GM23338 (cell line): ENCODE results near the gene PCNT. TPM values are rescaled to one million over a fixed set of nuclear protein-coding genes. Genes with fewer than 3 reads are reported as not detected.

Experiments used
- ATAC-seq: fragments of 200-7000 bp; cut with Tn5 transposase; 3 replicates; pipeline ENCODE4 v1.9.1; 2020
- DNase-seq: peaks from one replicate; pipeline ENCODE4 v3.0.0-alpha.2; 2015; ENCODE audit warnings: low spot score
- H2AFZ ChIP-seq: fragments of 200-600 bp; sonication (generic); 2 replicates; pipeline ENCODE4 v1.8.0; 2016; ENCODE audit warnings: antibody characterized with exemption, mild to moderate bottlenecking, moderate library complexity
- H3F3A ChIP-seq: fragments of 200-600 bp; sonication (generic); replicated peaks from 2 replicates; pipeline ENCODE4 v1.8.0; 2017; ENCODE audit warnings: antibody characterized with exemption, mixed run types, low read depth
- H3K27ac ChIP-seq: fragments of 200-600 bp; sonication (generic); 2 replicates; pipeline ENCODE4 v1.6.1; 2016; ENCODE audit warnings: low read depth
- H3K27me3 ChIP-seq: fragments of 200-600 bp; sonication (generic); 2 replicates; pipeline ENCODE4 v1.8.0; 2016; ENCODE audit warnings: mild to moderate bottlenecking, mixed run types, moderate library complexity; ENCODE audit not compliant: insufficient read depth
- H3K36me3 ChIP-seq: fragments of 200-600 bp; sonication (generic); 2 replicates; pipeline ENCODE4 v1.8.0; 2016; ENCODE audit warnings: mild to moderate bottlenecking; ENCODE audit not compliant: insufficient read depth
- H3K4me1 ChIP-seq: fragments of 200-600 bp; sonication (generic); 2 replicates; pipeline ENCODE4 v1.8.0; 2016; ENCODE audit warnings: mild to moderate bottlenecking, moderate library complexity; ENCODE audit not compliant: insufficient read depth
- H3K4me2 ChIP-seq: fragments of 200-600 bp; sonication (generic); 2 replicates; pipeline ENCODE4 v1.7.1; 2017; ENCODE audit warnings: mixed run types
- H3K4me3 ChIP-seq: fragments of 200-600 bp; sonication (generic); 2 replicates; pipeline ENCODE4 v1.6.1; 2016; ENCODE audit warnings: mixed run types
- H3K79me2 ChIP-seq: fragments of 200-600 bp; sonication (generic); replicated peaks from 2 replicates; pipeline ENCODE4 v1.8.0; 2017; ENCODE audit warnings: mild to moderate bottlenecking; ENCODE audit not compliant: insufficient read depth
- H3K9me2 ChIP-seq: fragments of 200-600 bp; sonication (generic); 2 replicates; pipeline ENCODE4 v1.8.0; 2017; ENCODE audit not compliant: insufficient read depth
- H4K20me1 ChIP-seq: fragments of 200-600 bp; sonication (generic); replicated peaks from 2 replicates; pipeline ENCODE4 v1.8.0; 2017; ENCODE audit warnings: mild to moderate bottlenecking; ENCODE audit not compliant: insufficient read depth
- H3K27ac Mint-ChIP-seq: 2 replicates; pipeline ENCODE4 v1.8.0; 2020; ENCODE audit warnings: inconsistent platforms, mild to moderate bottlenecking, moderate library complexity, mixed read lengths
- H3K27me3 Mint-ChIP-seq: 3 replicates; pipeline ENCODE4 v1.8.0; 2022; ENCODE audit warnings: low read depth, mild to moderate bottlenecking, moderate library complexity, mixed read lengths, inconsistent platforms; ENCODE audit not compliant: insufficient read depth, poor library complexity
- H3K36me3 Mint-ChIP-seq: 3 replicates; pipeline ENCODE4 v1.8.0; 2021; ENCODE audit warnings: low read depth, mild to moderate bottlenecking, inconsistent platforms, moderate library complexity, mixed read lengths
- H3K4me1 Mint-ChIP-seq: 3 replicates; pipeline ENCODE4 v1.8.0; 2020; ENCODE audit warnings: mild to moderate bottlenecking, inconsistent platforms, mixed read lengths
- H3K4me3 Mint-ChIP-seq: 3 replicates; pipeline ENCODE4 v1.8.0; 2021; ENCODE audit warnings: moderate library complexity, mild to moderate bottlenecking, inconsistent platforms, mixed read lengths
- H3K9me3 Mint-ChIP-seq: 3 replicates; pipeline ENCODE4 v1.8.0; 2020; ENCODE audit warnings: moderate library complexity, mild to moderate bottlenecking, inconsistent platforms, mixed read lengths
- CREB1 ChIP-seq: fragments of 250-450 bp; sonication (Bioruptor Pico); IDR thresholded peaks from 2 replicates; pipeline ENCODE4 v1.5.0; 2020; ENCODE audit warnings: low read depth, mild to moderate bottlenecking, moderate library complexity
- EZH2 ChIP-seq: fragments of 200-600 bp; sonication (generic); IDR thresholded peaks from one replicate; pipeline ENCODE4 v1.8.0; 2017; ENCODE audit warnings: antibody characterized with exemption, mild to moderate bottlenecking, low read depth; ENCODE audit not compliant: unreplicated experiment
- EZH2phosphoT487 ChIP-seq: fragments of 200-600 bp; sonication (generic); IDR thresholded peaks from one replicate; pipeline ENCODE4 v1.8.1; 2018; ENCODE audit warnings: antibody characterized with exemption; ENCODE audit not compliant: unreplicated experiment
- JUNB ChIP-seq: IDR thresholded peaks from one replicate; pipeline ENCODE4 v1.6.1; 2016; ENCODE audit warnings: antibody characterized with exemption; ENCODE audit not compliant: unreplicated experiment
- NANOG ChIP-seq: IDR thresholded peaks from 2 replicates; pipeline ENCODE4 v1.6.1; 2016; ENCODE audit warnings: antibody characterized with exemption, borderline replicate concordance
- POLR2AphosphoS5 ChIP-seq: IDR thresholded peaks from 2 replicates; pipeline ENCODE4 v1.6.1; 2016; ENCODE audit warnings: antibody characterized with exemption, low read depth
- STAT1 ChIP-seq: IDR thresholded peaks from one replicate; pipeline ENCODE4 v1.6.1; 2016; ENCODE audit warnings: antibody characterized with exemption; ENCODE audit not compliant: unreplicated experiment
- ZNF114 ChIP-seq: fragments of 250-450 bp; sonication (Bioruptor Pico); IDR thresholded peaks from 2 replicates; pipeline ENCODE4 v1.5.0; 2020; ENCODE audit warnings: mild to moderate bottlenecking, moderate library complexity
- ZNF331 ChIP-seq: fragments of 250-450 bp; sonication (Bioruptor Pico); IDR thresholded peaks from 2 replicates; pipeline ENCODE4 v1.5.0; 2020; ENCODE audit warnings: low read depth, mild to moderate bottlenecking, moderate library complexity
- polyA plus RNA-seq: library from polyadenylated mRNA; unstranded; fragments of >200 nt; fragmentation: Nextera tagmentation; extraction: Ambion mirVana; gene quantifications from 2 replicates; pipeline ENCODE4 v1.2.1, GENCODE V29; 2016
- total RNA-seq: library from RNA; depleted of rRNA; stranded (reverse); fragments of >200 nt; shearing (Covaris generic); gene quantifications from 2 replicates; pipeline ENCODE4 v1.2.3, GENCODE V29; 2014
- TF ChIP-seq, protein P1 (sequence below): IDR thresholded peaks from one replicate; pipeline ENCODE4 v1.6.1; 2018; ENCODE audit warnings: antibody characterized with exemption; ENCODE audit not compliant: unreplicated experiment
- TF ChIP-seq, protein P2 (sequence below): IDR thresholded peaks from 2 replicates; pipeline ENCODE4 v1.6.1; 2016; ENCODE audit warnings: antibody characterized with exemption
- TF ChIP-seq, protein P3 (sequence below): fragments of 250-450 bp; sonication (Bioruptor Pico); IDR thresholded peaks from 2 replicates; pipeline ENCODE4 v1.5.0; 2020; ENCODE audit warnings: mild to moderate bottlenecking, moderate library complexity
- TF ChIP-seq, protein P4 (sequence below), 2 experiments: fragments of 200-600 bp in 1 of 2; sonication (generic) in 1 of 2; conservative IDR thresholded peaks; 2 replicates each; pipeline versions ENCODE4 v1.5.1 to v1.6.1; 2016 to 2017; ENCODE audit warnings: antibody characterized with exemption in 2 of 2, low read depth in 2 of 2, mild to moderate bottlenecking in 2 of 2, moderate library complexity in 1 of 2

PCNT gene
- total and polyA plus RNA-seq, 2 experiments from 2014 or later = 39.6 to 46.1 TPM

DNA sequence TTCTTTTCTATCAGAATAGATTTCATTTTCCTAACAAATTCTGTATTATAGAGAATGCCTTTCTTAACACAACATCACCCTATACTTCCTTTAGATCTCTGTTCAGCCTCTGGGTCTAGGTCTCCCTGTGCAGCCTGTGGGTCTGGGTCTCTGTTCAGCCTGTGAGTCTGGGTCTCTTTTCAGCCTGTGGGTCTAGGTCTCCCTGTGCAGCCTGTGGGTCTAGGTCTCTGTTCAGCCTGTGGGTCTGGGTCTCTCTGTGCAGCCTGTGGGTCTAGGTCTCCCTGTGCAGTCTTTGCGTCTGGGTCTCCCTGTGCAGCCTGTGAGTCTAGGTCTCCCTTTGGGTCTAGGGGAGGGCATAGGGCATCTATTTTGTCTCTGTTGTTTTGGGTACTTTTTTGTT lies 75.2 kb downstream of the PCNT start:
- Histone ChIP-seq H4K20me1 (no peaks in the 10 kb centered on the region), H3K27ac (no peak overlapping the region), H3K4me3 (no peak overlapping the region), H3K9me2 (no peaks in the 10 kb centered on the region), H2AFZ (no peak overlapping the region), H3K4me2 (no peak overlapping the region), H3K4me1 (no peaks in the 10 kb centered on the region), H3K27me3 (no peaks in the 10 kb centered on the region), H3F3A (no peaks in the 10 kb centered on the region), H3K79me2 (no peaks in the 10 kb centered on the region), H3K36me3 (peaks cover 8% of the 10 kb centered on the region)
- Mint-ChIP-seq H3K36me3 (peaks cover 55% of the 10 kb centered on the region), H3K27ac (no peak overlapping the region), H3K9me3 (no peaks in the 10 kb centered on the region; the same call in 2 of the 3 replicates), H3K4me3 (no peak overlapping the region), H3K27me3 (peaks cover 4% of the 10 kb centered on the region), H3K4me1 (no peaks in the 10 kb centered on the region)
- no peak for TF ChIP-seq CREB1 (CRISPR knock-in tag)
- no peak for TF ChIP-seq STAT1
- TF ChIP-seq, protein P1, sequence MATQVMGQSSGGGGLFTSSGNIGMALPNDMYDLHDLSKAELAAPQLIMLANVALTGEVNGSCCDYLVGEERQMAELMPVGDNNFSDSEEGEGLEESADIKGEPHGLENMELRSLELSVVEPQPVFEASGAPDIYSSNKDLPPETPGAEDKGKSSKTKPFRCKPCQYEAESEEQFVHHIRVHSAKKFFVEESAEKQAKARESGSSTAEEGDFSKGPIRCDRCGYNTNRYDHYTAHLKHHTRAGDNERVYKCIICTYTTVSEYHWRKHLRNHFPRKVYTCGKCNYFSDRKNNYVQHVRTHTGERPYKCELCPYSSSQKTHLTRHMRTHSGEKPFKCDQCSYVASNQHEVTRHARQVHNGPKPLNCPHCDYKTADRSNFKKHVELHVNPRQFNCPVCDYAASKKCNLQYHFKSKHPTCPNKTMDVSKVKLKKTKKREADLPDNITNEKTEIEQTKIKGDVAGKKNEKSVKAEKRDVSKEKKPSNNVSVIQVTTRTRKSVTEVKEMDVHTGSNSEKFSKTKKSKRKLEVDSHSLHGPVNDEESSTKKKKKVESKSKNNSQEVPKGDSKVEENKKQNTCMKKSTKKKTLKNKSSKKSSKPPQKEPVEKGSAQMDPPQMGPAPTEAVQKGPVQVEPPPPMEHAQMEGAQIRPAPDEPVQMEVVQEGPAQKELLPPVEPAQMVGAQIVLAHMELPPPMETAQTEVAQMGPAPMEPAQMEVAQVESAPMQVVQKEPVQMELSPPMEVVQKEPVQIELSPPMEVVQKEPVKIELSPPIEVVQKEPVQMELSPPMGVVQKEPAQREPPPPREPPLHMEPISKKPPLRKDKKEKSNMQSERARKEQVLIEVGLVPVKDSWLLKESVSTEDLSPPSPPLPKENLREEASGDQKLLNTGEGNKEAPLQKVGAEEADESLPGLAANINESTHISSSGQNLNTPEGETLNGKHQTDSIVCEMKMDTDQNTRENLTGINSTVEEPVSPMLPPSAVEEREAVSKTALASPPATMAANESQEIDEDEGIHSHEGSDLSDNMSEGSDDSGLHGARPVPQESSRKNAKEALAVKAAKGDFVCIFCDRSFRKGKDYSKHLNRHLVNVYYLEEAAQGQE = no peak
- TF ChIP-seq, protein P2, sequence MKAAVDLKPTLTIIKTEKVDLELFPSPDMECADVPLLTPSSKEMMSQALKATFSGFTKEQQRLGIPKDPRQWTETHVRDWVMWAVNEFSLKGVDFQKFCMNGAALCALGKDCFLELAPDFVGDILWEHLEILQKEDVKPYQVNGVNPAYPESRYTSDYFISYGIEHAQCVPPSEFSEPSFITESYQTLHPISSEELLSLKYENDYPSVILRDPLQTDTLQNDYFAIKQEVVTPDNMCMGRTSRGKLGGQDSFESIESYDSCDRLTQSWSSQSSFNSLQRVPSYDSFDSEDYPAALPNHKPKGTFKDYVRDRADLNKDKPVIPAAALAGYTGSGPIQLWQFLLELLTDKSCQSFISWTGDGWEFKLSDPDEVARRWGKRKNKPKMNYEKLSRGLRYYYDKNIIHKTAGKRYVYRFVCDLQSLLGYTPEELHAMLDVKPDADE = no peak
- no peak for TF ChIP-seq EZH2phosphoT487
- TF ChIP-seq JUNB = no peak
- TF ChIP-seq, protein P3, sequence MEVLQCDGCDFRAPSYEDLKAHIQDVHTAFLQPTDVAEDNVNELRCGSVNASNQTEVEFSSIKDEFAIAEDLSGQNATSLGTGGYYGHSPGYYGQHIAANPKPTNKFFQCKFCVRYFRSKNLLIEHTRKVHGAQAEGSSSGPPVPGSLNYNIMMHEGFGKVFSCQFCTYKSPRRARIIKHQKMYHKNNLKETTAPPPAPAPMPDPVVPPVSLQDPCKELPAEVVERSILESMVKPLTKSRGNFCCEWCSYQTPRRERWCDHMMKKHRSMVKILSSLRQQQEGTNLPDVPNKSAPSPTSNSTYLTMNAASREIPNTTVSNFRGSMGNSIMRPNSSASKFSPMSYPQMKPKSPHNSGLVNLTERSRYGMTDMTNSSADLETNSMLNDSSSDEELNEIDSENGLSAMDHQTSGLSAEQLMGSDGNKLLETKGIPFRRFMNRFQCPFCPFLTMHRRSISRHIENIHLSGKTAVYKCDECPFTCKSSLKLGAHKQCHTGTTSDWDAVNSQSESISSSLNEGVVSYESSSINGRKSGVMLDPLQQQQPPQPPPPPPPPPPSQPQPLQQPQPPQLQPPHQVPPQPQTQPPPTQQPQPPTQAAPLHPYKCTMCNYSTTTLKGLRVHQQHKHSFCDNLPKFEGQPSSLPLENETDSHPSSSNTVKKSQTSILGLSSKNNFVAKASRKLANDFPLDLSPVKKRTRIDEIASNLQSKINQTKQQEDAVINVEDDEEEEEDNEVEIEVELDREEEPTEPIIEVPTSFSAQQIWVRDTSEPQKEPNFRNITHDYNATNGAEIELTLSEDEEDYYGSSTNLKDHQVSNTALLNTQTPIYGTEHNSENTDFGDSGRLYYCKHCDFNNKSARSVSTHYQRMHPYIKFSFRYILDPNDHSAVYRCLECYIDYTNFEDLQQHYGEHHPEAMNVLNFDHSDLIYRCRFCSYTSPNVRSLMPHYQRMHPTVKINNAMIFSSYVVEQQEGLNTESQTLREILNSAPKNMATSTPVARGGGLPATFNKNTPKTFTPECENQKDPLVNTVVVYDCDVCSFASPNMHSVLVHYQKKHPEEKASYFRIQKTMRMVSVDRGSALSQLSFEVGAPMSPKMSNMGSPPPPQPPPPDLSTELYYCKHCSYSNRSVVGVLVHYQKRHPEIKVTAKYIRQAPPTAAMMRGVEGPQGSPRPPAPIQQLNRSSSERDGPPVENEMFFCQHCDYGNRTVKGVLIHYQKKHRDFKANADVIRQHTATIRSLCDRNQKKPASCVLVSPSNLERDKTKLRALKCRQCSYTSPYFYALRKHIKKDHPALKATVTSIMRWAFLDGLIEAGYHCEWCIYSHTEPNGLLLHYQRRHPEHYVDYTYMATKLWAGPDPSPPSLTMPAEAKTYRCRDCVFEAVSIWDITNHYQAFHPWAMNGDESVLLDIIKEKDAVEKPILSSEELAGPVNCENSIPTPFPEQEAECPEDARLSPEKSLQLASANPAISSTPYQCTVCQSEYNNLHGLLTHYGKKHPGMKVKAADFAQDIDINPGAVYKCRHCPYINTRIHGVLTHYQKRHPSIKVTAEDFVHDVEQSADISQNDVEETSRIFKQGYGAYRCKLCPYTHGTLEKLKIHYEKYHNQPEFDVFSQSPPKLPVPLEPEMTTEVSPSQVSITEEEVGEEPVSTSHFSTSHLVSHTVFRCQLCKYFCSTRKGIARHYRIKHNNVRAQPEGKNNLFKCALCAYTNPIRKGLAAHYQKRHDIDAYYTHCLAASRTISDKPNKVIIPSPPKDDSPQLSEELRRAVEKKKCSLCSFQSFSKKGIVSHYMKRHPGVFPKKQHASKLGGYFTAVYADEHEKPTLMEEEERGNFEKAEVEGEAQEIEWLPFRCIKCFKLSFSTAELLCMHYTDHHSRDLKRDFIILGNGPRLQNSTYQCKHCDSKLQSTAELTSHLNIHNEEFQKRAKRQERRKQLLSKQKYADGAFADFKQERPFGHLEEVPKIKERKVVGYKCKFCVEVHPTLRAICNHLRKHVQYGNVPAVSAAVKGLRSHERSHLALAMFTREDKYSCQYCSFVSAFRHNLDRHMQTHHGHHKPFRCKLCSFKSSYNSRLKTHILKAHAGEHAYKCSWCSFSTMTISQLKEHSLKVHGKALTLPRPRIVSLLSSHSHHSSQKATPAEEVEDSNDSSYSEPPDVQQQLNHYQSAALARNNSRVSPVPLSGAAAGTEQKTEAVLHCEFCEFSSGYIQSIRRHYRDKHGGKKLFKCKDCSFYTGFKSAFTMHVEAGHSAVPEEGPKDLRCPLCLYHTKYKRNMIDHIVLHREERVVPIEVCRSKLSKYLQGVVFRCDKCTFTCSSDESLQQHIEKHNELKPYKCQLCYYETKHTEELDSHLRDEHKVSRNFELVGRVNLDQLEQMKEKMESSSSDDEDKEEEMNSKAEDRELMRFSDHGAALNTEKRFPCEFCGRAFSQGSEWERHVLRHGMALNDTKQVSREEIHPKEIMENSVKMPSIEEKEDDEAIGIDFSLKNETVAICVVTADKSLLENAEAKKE (CRISPR knock-in tag) = no peak
- TF ChIP-seq, protein P4, sequence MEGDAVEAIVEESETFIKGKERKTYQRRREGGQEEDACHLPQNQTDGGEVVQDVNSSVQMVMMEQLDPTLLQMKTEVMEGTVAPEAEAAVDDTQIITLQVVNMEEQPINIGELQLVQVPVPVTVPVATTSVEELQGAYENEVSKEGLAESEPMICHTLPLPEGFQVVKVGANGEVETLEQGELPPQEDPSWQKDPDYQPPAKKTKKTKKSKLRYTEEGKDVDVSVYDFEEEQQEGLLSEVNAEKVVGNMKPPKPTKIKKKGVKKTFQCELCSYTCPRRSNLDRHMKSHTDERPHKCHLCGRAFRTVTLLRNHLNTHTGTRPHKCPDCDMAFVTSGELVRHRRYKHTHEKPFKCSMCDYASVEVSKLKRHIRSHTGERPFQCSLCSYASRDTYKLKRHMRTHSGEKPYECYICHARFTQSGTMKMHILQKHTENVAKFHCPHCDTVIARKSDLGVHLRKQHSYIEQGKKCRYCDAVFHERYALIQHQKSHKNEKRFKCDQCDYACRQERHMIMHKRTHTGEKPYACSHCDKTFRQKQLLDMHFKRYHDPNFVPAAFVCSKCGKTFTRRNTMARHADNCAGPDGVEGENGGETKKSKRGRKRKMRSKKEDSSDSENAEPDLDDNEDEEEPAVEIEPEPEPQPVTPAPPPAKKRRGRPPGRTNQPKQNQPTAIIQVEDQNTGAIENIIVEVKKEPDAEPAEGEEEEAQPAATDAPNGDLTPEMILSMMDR (conservative IDR thresholded peaks at IDR 0.05; ENCODE audit: low read depth in 2 of 2) = no peak
- TF ChIP-seq POLR2AphosphoS5 = no peak
- TF ChIP-seq NANOG = no peak
- TF ChIP-seq ZNF114 (CRISPR knock-in tag) = no peak
- no peak for TF ChIP-seq ZNF331
- TF ChIP-seq EZH2 = no peak
- DNase-seq (no peak), ATAC-seq (no peak)
